NCI-H2081 (cell line): ENCODE data around the gene CDIP1.

ENCODE experiments used
- DNase-seq, 2 experiments: peaks; one replicate each; lab custom pipeline; 2025; lab: John Stamatoyannopoulos, UW

Gene CDIP1

DNA sequence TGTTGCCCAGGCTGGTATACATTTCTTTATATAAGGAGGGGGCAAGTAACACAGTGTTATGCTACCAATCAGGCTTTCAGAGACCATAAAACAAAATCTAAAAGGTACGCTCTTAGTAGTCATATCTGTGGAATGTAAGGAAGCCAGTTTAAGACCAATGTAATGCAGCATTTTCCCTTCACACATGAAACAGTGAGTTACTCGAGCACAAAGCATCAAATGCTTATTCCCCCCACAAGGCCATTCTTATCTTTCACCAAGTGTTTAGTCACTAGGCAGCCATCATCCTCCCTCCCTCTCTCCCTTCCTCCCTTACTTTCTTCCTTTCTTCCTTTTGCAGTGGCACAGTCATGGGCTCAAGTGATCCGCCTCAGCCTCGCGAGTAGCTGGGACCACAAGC lies 49.5 kb downstream of the CDIP1 start:
- DNase-seq, result no peak

DNA sequence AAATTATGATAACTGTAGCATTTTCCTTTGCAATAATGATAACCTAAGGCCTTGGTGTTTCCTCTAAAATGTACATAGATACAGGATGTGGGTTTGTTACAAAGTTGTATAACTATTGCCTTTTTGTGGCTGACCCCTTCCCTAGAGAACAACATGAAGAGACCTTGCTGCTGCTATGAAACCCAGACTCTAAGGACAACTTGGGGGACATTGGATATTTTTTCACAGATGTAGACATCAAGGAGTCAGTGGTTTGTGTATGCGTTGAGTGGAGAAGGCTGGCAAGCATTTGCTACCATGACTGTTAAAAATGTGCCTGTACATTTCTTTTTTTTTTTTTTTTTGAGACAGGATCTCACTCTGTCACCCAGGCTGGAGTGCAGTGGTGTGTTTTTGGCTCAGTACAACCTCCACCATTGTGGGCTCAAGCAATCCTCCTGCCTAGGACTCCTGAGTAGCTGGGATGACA lies 50.0 kb downstream of the CDIP1 start:
- DNase-seq, result no peak

DNA sequence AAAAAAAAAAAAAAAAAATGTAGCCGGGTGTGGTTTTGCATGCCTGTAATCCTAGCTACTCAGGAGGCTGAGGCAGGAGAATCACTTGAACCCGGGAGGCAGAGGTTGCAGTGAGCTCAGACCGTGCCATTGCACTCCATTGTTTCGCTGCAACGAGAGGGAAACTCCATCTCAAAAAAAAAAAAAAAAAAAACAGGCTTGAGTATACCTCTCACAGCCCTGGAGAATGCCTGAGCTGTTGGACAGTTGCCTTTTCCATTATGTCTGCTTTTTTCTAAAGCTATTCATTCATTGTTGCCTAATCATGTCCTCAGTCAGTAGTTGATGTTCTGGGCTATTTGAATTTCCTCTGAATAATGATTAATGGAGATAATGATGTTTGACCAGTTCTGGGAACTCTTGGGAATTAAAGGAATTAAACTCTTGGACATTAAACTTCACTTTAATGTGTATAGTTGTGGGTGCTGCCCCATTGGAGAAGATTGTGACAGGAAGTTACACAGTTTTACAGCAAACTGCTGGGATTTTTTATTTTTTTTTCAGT lies 50.5 kb downstream of the CDIP1 start:
- DNase-seq, result no peak

DNA sequence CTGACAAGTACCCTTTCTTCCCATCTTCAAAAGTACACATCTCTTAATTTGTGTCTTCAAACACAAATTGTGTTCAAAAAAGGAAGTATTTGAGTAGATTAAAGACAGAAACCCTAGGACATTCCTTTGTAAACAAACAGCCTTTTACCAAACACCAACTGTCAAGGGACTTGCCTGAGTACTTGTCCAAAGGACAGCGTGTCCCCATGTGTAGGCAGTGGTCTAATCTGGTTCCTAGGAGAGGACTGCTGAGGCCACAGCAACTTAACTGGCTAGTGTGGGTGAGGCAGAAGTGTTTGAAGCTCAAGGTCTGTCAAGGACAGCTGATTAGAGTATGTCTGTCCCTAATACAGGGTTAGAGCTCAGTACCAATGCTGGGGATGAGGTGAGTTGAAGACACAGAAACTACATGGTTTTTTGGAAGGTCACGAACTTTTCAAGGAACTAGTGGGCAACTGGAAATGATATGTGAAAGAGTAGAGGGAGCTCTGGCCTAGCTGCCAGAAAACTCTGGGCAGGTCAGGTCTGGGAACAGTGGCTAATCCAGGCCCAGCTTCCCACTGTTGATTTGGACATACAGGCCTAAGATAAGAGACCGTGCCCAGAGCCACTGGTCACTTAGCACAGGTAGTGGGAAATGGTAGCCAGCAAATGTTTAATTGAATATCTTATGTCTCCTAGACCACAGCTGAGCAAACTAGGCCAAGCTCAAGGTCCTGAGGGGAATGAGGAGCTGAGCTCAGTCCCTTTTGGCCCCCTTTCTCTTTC lies 52.3 kb downstream of the CDIP1 start:
- no peak for DNase-seq

DNA sequence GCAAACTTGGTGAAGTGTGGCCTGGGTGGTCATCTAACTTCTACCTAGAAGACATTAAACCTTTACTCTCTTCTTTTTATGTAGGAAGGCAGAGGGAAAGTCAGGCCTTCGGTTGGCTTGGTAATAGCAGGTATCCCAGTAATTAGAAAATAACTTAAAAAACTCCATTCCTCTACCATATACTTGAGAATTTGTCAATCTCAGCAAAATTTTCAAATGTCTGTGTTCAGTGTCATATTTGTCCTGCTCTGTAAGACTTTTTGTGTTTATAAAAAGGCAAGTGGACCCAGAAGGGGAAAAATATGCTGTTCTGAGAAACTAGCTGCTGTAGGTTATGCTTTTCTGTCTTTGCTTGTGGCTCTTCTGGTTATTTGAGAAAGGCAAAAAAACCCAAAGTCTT lies 56.6 kb downstream of the CDIP1 start:
- DNase-seq, result no peak

DNA sequence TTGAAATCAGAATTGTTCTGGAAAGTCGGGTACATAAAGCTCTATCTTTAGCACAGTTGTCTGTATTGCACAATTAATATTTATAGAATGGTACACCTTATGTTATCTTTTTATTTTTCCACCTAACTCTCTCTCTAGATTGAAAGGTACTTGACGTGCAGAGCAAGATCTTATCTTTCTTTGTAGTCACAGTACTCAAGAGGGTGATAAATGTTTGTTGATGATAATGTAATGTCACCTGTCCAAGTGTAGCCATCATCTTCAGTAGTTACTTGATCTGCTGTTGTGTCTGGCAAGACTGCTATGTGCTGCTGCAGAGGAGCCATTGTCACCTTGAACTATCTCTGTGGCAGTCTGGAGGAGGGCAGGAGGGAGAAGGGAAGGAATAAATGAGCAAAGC lies 57.0 kb downstream of the CDIP1 start:
- no peak for DNase-seq

DNA sequence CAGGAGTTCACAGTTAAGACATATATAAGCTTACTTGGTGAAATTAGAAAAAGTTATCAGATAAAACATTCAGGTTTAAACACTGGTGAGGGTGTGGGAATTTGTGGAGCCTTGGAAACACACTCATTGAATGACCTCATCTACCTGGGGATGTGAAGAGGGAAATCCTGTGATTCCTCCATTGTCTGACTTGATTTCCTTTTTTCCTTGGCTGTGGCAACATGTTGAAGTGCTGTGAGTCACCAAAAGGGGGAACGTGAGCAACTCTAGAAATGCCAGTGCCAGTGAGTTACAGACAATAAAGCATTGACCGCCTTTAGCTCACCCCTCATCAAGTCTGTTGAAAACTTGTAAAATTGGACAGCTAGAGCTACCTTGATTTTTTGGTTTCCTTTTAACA lies 60.6 kb downstream of the CDIP1 start:
- no peak for DNase-seq

DNA sequence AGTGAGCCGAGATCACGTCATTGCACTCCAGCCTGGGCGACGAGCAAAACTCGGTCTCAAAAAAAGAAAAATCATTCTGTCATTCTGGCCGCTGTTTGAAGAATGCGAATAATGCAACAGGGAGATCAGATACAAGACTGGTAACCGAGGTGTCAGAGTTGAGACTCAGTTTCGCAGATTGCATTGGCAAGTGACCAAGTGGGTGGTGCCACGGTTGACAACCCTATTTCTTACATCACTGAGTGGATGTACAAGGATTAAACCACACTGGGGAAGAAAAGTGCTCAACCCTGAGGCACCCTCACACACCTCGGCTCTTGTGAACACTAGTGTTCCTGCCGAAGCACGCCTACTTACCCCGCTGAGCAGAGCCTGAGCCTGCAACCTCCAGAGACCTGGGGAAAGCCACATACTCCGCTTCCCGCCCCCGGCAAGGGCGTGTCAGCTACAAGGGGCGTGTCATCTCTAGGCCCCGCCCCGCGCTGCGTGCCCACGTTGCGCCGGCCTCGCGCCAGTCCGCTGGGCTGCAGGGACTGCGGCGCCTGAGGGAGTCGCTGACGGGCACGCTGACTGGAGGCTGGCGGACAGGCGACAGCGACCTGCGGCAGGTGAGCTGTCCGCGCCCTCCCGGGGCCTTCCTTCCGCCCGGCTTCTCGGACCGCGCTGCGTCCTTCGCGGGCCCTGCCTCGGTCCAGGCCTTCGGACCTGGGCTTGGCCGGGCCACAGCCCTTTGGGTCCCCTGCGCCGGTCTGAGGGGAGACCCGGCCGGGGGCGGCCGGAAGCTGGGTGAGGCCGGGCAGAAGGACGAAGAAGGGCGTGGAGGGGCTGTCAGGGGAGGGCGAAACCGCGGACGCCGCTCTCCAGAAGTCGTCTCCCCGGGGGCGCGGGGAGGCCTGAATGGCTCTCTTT lies 62.4 kb downstream of the CDIP1 start, which contains the start of gene HMOX2:
HMOX2 (plus strand) TSS at position 519 of the 909 bp plus-strand sequence. CDS start 29,127 bp downstream, outside the sequence.
- peak; percentile 89 to 92 for DNase-seq

DNA sequence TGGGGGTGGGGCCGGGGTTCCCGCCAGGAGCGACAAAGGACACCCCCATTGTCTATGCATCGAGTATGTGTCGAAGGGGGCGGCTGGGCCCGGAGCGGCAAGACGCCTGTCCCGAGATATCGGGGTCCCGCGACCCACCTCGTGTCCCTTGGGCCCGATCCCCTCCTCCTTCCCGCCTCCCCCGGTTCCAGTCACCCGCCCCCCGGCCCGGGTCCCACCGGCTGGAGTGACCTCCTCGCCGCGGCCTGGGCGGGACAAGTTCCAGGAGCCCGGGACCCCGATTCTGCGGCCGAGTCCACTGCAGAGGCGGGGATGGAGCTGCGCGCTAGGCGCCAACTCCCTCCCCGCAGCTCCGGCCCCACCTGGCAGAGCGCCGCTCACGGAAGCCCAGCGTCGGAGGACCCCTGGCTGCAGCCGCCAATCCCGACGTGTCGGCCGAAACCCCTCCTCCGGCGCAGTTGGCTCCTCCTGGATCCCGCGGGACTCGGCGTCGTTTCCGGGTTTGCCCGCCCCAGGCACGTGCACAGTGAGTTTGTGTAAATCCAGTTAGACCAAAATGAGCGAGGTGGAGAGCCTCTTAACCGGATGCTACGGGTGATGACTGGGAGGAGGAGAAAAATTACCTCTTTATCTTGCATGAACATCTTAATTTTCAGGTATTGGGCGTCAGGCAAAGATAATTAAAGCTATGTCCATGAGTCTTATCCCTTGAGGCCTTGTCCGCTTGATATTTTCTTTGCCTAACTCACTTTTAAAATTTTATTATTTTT lies 64.2 kb downstream of the CDIP1 start, which contains the start of gene NMRAL1:
NMRAL1 (minus strand) TSS at position 434 of the 770 bp plus-strand sequence. CDS start 493 bp downstream, outside the sequence.
- no peak for DNase-seq

DNA sequence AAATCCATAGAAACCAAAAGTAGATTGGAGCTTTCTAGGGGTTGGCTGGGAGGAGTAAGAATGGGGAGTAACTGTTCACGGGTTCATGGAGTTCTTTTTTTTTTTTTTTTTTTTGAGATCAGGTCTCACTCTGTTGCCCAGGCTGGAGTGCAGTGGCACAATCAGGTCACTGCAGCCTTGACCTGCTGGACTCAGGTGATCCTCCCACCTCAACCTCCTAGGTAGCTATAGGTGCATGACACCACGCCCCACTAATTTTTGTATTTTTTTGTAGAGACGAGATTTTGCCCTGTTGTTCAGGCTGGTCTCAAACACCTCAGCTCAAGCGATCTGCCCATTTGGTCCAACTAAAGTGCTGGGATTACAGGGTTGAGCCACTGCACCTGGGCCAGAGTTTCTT lies 65.7 kb downstream of the CDIP1 start:
- DNase-seq, result no peak

DNA sequence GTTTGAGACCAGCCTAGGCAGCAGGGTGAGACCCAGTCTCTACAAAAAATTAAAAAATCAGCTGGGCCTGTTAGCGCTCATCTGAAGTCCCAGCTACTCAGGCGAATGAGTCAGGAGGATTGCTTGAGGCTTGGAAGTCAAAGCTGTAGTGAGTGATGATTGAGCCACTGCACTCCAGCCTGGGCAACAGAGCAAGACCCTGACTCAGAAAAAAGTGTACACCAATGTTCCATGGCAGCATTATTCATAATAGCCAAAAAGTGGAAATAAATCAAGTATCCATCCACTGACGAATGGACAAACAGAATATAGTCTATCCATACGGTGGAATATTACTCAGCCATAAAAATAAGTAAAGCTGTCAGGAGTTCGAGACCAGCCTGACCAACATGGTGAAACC lies 66.7 kb downstream of the CDIP1 start:
- DNase-seq, result no peak

DNA sequence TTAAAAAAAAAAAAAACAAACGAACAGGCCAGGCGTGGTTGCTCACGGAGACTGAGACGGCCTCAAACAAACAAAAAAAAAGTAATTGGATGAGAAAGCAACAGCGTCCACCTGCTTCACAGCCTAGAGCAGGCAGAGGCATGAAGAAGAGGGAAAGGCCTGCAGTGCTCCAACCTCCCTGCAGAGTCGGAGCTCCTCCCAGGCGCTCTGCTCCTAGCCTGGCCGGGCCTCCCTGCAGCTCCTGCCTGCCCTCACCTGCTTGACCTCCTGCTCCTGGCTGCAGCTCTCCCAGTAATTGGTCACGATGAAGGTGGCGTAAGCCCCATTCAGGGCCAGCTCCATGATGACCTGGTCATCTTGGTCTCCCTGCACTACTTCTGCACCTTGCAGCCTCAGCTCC lies 69.6 kb downstream of the CDIP1 start:
- no peak for DNase-seq

DNA sequence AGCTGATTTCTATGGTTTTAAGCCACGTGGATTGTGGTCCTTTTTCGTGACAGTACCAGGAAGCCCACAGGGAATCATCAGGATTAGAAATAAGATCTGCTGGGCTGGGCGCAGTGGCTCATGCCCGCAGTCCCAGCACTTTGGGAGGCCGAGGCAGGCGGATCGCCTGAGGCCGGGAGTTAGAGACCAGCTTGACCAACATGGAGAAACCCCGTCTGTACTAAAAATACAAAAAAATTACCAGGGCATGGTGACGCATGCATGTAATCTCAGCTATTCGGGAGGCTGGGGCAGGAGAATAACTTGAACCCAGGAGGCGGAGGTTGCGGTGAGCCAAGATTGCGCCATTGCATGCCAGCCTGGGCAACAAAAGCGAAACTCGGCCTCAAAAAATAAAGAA lies 70.7 kb downstream of the CDIP1 start:
- DNase-seq, result no peak

DNA sequence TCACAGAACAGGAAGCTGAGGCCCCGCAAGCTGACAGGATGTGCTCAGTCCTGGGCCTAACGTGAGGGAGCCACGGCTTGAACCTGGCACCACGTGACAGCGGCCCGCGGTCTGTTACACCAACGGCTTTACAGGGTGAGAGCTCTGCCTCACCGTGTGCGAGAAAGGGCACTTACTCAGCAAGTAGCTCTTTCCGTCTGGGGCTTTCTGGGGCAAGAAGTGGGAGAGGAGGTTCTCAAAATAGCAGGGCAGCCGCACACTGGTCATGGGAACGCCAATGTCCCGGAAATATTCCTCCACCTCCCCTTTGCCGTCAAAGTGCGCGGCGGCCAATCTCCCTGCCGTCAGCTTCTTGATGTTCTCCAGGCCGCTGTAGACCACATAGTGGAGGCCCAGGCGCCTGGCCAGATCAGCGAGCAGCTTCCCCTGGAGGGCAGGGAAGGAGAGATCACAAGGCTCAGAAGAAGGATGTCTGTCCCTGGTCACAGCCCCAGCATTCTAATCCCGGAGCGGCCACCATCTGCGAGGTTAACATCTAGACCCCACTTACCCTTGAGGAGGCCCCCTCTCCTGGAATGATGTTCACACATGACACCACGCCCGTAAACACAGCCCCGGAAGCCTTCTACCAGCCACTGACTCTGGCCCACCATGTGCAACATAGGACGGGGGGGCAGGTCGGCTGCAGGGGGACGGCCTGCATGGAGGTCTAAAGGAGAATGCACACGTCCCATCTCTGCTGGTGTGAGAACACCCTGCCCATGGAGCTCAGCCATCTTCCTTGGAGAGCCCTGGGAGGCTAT lies 72.4 kb downstream of the CDIP1 start:
- DNase-seq, result no peak

DNA sequence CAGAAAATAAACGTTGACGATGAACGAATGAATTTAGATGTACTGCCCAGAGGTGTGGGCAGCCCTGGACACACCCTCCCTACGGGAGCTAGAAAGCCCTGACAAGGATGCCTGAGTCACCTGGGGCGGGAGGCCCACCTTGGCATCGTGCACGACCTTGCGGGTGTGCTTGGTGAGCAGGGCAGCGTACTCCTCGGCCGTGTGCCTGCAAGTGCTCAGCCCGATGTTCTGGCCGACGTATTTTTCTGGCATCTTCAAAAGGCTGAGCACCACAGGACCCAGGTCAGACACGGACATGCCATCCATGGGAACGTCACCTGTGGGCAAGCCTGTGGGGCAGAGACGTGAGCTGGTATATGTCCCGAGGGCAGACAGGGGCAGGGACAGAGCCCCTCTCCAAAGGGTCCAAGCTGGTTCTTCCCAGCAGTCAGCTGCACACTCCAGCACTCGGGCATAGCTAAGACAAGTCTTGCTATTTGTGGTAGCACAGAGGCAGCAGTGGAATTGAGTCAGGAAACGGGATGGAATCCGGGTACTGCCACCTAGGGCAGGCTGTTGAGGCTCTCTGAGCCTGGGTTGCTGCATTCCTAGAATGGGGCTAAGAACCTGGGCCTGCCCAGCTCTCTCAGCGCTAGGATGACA lies 74.9 kb downstream of the CDIP1 start:
- DNase-seq, result no peak

DNA sequence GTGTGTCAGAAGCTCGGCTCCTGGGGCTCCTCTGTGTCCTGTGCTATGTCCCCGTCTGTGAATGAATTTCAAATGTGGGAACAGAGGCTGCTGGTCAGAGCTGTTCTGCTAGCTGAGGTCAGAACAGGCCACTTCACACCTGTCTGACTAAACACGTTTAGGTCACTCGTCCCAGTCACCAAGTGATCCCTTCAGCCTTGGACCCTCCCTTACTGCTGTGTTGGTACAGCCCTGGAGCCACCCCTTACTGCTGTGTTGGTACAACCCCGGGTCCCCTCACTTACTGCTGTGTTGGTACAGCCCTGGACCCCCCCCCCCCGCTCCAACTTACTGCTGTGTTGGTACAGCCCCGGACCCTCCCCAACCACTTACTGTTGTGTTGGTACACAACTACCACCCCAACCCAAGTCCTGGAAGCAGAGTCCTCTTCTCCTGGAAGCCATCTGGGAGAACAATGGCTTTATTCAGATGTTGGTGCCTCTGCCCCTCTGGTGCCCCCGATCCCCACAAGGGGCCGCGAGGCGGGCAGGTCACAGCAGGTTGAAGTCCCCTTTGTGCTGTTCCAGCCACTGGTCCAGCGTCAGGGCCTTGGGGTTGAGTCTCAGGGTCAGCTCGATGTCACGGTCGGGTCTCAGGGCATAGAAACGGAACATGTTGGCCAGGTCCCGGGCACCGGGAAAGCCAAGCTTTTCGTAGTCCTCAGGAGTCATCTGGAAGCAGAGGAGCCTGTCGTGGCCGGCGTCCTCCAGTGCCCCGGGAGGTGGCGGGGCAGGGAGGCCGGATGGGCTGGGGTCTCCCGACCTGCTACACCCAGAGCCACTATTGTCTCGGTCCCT lies 77.1 kb downstream of the CDIP1 start:
- DNase-seq, result no peak

DNA sequence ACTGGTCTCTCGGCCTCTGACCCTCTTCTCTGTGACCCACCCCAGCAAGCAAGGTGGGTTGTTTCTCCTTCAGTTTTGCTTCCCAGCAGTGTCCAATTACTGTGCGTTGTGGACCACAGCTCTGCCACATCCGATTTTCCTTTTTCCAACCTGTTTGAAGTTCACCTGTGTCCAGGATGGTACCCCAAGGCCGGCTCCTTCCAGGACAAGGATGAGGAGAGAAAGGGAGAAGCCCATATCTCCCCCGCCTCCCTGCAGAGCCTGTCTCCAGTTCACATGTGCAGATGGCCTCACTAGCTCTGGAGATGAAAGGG lies 77.7 kb downstream of the CDIP1 start:
- DNase-seq, result no peak
